T-helper 1 cell (primary cell): ENCODE results near the gene CACNG4.

ENCODE experiments used
- DNase-seq, 5 donors: peaks; one replicate each; pipeline ENCODE4 v3.0.0-alpha.2; 2012 to 2020
- total RNA-seq, 4 donors: gene quantifications; one replicate each; lab custom pipeline; 2026; lab: John Stamatoyannopoulos, UW

The CACNG4 gene
- 0 reads per million in 4 donors for total RNA-seq

- DNase-seq: no peak
Measured at GRCh38 chr17:66963909-66964771, at the start of gene CACNG4. TSS of gene CACNG4 (plus strand) at chr17:66964707. CDS start at chr17:66964912, 205 bp downstream.

DNA sequence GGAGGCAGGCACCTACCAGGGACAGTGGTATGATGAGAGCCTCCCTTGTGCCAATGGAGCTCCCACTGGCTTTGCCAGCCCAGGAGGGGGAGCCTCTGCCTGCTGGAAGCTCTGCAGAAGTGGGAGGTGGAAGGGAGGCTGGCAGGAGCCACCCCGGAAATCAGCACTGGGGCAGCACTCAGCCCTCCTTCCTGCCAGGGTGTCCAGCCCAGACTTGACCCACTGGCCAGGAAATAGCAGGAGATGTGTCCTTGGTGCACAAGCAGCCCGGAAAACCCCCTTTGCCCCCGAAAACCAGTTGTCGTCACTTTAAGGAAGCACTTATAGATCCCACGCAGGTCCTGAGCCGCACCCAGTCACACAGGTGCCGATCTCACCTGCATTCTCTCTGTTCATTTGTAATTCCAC lies 49.3 kb upstream of the CACNG4 start:
- no peak for DNase-seq

DNA sequence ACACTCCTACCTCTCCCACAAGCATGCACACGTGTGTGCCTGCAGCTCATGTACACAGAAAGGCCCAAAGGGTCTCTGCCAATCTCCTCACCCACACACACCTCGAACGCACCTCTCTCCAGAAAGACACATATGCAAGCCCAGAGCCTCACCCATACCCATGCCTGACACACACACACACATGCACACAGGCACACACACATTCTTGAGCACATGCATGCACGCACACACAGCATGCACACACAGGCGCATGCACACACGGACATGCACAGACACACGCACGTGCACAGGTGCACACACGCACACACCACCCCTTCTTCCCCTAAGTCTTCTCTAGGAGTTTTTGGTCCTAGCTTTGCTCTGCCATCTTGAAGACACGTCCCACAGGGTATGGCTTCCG lies 48.7 kb upstream of the CACNG4 start:
- DNase-seq: no peak

GRCh38 chr17:66916946-66917345 lies 47.6 kb upstream of the CACNG4 start:
- no peak for DNase-seq

DNA sequence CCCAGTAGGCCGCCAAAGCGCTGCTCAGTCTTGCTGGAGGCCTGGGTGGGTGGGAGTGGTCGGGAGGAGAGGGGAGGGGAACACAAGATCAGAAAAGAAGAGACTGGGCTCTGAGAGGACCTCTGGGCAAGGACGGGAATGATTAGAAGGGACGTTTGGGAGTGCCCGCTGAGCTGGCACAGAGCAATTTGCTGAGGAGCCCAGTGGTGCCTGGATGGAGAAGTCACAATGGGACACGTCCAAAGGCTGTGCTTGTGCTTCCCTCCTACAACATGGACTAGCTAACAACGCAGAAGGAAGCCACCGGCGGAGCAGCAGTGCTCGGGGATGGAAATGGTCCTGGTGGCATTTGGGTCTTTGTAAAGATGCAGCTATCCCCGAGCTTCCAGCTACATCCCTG lies 45.6 kb upstream of the CACNG4 start:
- DNase-seq: no peak

DNA sequence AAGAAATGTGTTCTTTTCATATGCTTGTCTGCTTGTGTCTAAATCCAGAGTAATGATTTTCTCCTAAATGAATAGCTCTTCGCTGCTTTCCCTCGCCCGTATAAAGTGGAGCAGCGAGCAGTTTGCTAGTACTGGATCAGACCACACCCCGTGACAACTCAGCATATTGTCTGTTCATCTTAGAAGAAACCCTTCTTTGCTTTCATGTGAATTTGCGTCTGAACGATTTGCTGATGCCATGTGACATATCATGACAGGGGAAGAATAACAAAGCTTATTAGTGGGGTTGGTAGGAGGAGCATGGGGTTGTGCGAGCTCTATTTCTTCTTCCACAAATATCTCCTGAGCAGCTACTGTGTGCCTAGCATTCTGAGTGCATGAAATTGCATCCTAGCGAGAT lies 44.1 kb upstream of the CACNG4 start:
- DNase-seq: no peak

- no peak for DNase-seq
Measured at GRCh38 chr17:66920950-66921349, 43.6 kb upstream of the CACNG4 start.

DNA sequence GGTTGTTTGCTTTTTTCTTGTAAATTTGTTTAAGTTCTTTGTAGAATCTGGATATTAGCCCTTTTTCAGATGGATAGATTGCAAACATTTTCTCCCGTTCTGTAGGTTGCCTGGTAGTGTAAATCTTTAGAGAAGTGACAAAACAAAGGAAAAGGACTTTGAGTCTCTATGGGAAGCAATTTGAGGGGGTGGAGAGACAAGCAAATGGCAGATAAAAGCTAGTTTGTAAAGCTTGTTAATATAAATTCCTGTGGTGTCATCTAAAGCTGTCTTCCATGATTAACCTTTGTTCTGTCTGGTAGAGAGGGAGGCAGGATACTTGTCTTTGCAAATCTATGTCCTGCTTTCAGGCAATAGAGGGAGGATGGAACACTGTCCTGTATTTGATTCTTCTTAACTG lies 40.6 kb upstream of the CACNG4 start:
- DNase-seq: no peak

- DNase-seq: no peak
Measured at GRCh38 chr17:66925811-66926500, 38.6 kb upstream of the CACNG4 start.

- no peak for DNase-seq
Measured at GRCh38 chr17:66928949-66929348, 35.6 kb upstream of the CACNG4 start.

GRCh38 chr17:66929591-66929990 lies 34.9 kb upstream of the CACNG4 start:
- no peak for DNase-seq

- DNase-seq: no peak
Measured at GRCh38 chr17:66930933-66931332, 33.6 kb upstream of the CACNG4 start.

GRCh38 chr17:66932311-66932710 lies 32.2 kb upstream of the CACNG4 start:
- DNase-seq: no peak

GRCh38 chr17:66934040-66934439 lies 30.5 kb upstream of the CACNG4 start:
- DNase-seq: no peak

- no peak for DNase-seq
Measured at GRCh38 chr17:66935717-66936116, 28.8 kb upstream of the CACNG4 start.

DNA sequence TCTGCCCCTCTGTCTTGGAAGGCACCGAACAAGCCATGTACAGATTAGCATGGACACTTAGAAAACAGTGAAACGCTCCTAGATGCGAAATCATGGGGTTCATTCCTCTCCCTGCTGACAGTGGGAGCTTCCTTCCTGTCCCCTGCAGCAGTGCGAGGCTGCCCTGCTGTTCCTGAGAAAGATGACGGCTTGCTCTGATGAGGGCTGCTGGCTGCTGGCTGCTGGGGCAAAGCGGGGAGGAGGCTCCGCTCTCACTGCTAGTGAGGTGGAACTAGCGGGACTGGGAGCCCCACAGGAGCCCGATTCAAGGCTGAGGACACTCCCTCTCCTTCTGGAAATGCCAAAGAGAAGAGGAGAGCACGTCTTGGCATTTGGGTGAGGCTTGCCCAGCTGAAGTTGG lies 25.9 kb upstream of the CACNG4 start:
- DNase-seq: no peak

GRCh38 chr17:66939461-66940114 lies 24.9 kb upstream of the CACNG4 start:
- no peak for DNase-seq

GRCh38 chr17:66941249-66941648 lies 23.3 kb upstream of the CACNG4 start:
- no peak for DNase-seq

DNA sequence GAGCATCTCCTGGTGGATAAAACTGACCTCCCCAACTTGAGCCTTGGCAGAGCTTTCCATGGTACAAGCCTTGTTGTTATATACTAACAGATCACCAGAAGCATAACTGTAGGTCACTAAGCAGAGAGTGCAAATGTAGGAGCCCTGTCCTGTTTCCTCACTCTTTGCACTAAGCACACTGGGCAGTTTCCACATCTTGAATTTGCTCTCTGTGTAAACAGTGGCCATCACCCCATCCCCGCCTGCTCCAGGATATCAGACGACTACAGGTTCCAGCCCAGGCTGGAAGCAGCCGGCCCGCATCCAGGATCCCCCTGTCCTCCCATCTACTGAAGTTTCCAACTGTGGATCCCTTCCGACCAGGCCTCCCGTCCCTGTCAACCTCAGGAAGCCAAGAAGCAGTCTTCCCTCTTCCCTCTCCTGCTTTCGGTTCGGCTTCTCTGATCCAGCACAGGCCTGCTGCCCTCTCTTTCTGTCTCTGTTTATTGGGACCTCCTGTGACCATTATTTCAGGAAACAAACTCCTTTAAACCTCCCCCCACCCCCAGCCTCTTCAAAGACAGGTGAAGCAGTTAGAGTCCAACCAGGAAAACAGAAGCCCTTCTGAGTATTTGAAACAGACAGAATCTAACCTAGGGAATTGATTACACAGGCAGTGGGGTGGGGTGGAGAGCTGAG lies 22.6 kb upstream of the CACNG4 start:
- no peak for DNase-seq

DNA sequence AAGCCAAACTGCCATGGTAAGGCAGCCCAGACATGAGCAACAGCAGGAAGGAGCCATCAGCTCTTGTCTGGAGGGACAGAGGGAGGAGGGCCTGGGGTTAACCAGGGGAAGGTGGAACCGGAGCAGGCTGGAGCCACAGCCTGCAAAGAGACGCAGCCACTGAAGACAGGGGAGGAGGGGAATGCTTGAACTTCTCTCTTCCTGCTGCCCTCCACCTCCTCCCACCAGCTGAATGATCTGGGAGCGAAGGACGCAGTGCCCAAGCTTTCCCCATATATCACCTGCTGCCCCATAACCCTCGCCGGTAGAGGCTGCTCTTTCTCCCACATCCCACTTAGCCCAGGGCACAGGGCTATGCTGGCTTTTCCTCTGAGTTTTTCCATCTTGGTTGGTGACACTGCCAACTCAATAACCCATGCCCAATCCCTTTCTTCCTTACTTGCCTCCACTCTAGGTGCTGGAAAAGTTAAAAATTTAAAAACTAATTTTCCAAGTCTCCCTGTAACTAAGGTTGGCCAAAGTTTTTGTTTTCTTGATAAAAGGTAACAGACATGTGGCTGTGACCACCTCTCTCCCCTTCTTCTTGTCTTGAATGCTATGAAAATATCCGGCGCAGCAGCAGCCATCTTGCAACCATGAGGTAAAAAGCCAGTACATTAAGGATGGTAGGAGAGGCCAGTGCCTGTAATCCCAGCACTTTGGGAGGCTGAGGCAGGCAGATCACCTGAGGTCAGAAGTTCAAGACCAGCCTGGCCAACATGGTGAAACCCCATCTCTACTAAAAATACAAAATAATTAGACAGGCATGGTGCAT lies 21.8 kb upstream of the CACNG4 start:
- no peak for DNase-seq

GRCh38 chr17:66943484-66943883 lies 21.0 kb upstream of the CACNG4 start:
- DNase-seq: no peak
